GM20431 (cell line): ENCODE results near the gene MFSD11.

Experiments used
- in situ Hi-C: fragments of 300-500 bp; cut with MseI, MboI; formaldehyde crosslinking; loops from one replicate; pipeline ENCODE4 v1.15.0; 2020; ENCODE audit warnings: low sequenced_read_pairs; ENCODE audit not compliant: unreplicated experiment

Gene MFSD11

GRCh38 chr17:76826330-76827068, 88.6 kb downstream of the MFSD11 start:
- in situ Hi-C loops: no loop called here

- in situ Hi-C loops: no loop called here
Observed at GRCh38 chr17:76827736-76828135, 89.8 kb downstream of the MFSD11 start.
